HG03025 (cell line): Measurements from ENCODE around the gene SMIM9.

ENCODE experiments used
- ATAC-seq: cut with Tn5 transposase; IDR thresholded peaks from one replicate; pipeline ENCODE4 v1.9.1; 2021; ENCODE audit warnings: mild to moderate bottlenecking, moderate library complexity; ENCODE audit not compliant: unreplicated experiment, low FRiP score

Gene SMIM9

GRCh38 chrX:154785716-154786115 lies 48.7 kb downstream of the SMIM9 start:
- no peak for ATAC-seq

- no peak for ATAC-seq
Measured at GRCh38 chrX:154784149-154784995, 50.1 kb downstream of the SMIM9 start.

- no peak for ATAC-seq
Measured at GRCh38 chrX:154780968-154781367, 53.5 kb downstream of the SMIM9 start.

- no peak for ATAC-seq
Measured at GRCh38 chrX:154779261-154779660, 55.2 kb downstream of the SMIM9 start.

GRCh38 chrX:154776753-154777152 lies 57.7 kb downstream of the SMIM9 start:
- no peak for ATAC-seq

GRCh38 chrX:154775419-154776349 lies 58.8 kb downstream of the SMIM9 start:
- ATAC-seq: no peak

GRCh38 chrX:154774622-154775021 lies 59.8 kb downstream of the SMIM9 start:
- ATAC-seq: no peak
